ENCODE results near the gene CLCN3. TPM values are rescaled to one million over a fixed set of nuclear protein-coding genes. Genes with fewer than 3 reads are reported as not detected.

Gene CLCN3
- total and polyA plus RNA-seq, 7 donors, result 7.9 to 32.3 (median 24.3) TPM

- ATAC-seq (no peak), DNase-seq (no peak)
- WGBS, 3 donors, result 90 to 94% (median 92%) methylated on average over 5 of the region's 5 CpGs
- no peak for TF ChIP-seq CTCF (IDR thresholded peaks at IDR 0.05)
- H3K4me1 ChIP-seq, result peaks cover 41% of the 10 kb centered on the region
- no peaks in the 10 kb centered on the region for H3K27me3 ChIP-seq (ENCODE audit: insufficient read depth in 3 of 3, low read length in 2 of 3)
- H3K27ac ChIP-seq, result no peak overlapping the region
- no peak overlapping the region for H3K4me3 ChIP-seq
- no peaks in the 10 kb centered on the region for H3K36me3 ChIP-seq (ENCODE audit: insufficient read depth in 1 of 2, low read depth in 1 of 2)
- H3K9me3 ChIP-seq, result no peaks in the 10 kb centered on the region
- intact Hi-C loops (cut with DNase I), result loop anchor here in 1 of 2 donors (2.0 kb wide), 1 partner anchor 29 kb away; no protein-coding TSS in a partner anchor
Measured at GRCh38 chr4:169625886-169626285, 5.5 kb downstream of the CLCN3 start.

GRCh38 chr4:169626331-169627282 is 6.2 kb downstream of the CLCN3 start:
- no peak overlapping the region for H3K27ac ChIP-seq
- H3K36me3 ChIP-seq (ENCODE audit: insufficient read depth in 1 of 2, low read depth in 1 of 2), result no peaks in the 10 kb centered on the region
- no peak for TF ChIP-seq CTCF (IDR thresholded peaks at IDR 0.05)
- H3K27me3 ChIP-seq (ENCODE audit: insufficient read depth in 3 of 3, low read length in 2 of 3), result no peaks in the 10 kb centered on the region
- WGBS, 3 donors, result 89 to 96% (median 90%) methylated on average over 6 of the region's 6 CpGs
- no peak overlapping the region for H3K4me3 ChIP-seq
- intact Hi-C loops (cut with DNase I), result no loop called here
- no peaks in the 10 kb centered on the region for H3K9me3 ChIP-seq
- ATAC-seq, result no peak
- peaks cover 41% of the 10 kb centered on the region for H3K4me1 ChIP-seq
- DNase-seq, result no peak

GRCh38 chr4:169627307-169627706 is 6.9 kb downstream of the CLCN3 start:
- Histone ChIP-seq H3K9me3 (no peaks in the 10 kb centered on the region), H3K27me3 (ENCODE audit: insufficient read depth in 3 of 3, low read length in 2 of 3) (no peaks in the 10 kb centered on the region), H3K27ac (no peak overlapping the region), H3K4me3 (no peak overlapping the region), H3K4me1 (peaks cover 36% of the 10 kb centered on the region), H3K36me3 (ENCODE audit: insufficient read depth in 1 of 2, low read depth in 1 of 2) (no peaks in the 10 kb centered on the region)
- intact Hi-C loops (cut with DNase I), result no loop called here
- no peak for TF ChIP-seq CTCF (IDR thresholded peaks at IDR 0.05)
- ATAC-seq (no peak), DNase-seq (no peak)
- 96 to 98% (median 97%) methylated on average over 1 of the region's 1 CpG for WGBS, 3 donors

- WGBS, 3 donors, result 29 to 43% (median 42%) methylated on average over 2 of the region's 2 CpGs
- ATAC-seq (peak in 3 of 4 donors; percentile 41 to 75 (median 44)), DNase-seq (no peak)
- TF ChIP-seq CTCF (IDR thresholded peaks at IDR 0.05), result no peak
- Histone ChIP-seq H3K4me1 (peaks cover 27% of the 10 kb centered on the region), H3K9me3 (no peaks in the 10 kb centered on the region), H3K27ac (no peak overlapping the region), H3K36me3 (ENCODE audit: insufficient read depth in 1 of 2, low read depth in 1 of 2) (no peaks in the 10 kb centered on the region), H3K4me3 (no peak overlapping the region), H3K27me3 (ENCODE audit: insufficient read depth in 3 of 3, low read length in 2 of 3) (no peaks in the 10 kb centered on the region)
- intact Hi-C loops (cut with DNase I), result no loop called here
Measured at GRCh38 chr4:169628579-169628978, 8.2 kb downstream of the CLCN3 start.

Data from psoas muscle (tissue), 8 donors.